Kidney capillary endothelial cell (primary cell): Measurements from ENCODE around the gene A1CF.

Experiments used
- DNase-seq: peaks from one replicate; pipeline ENCODE4 v3.0.0-alpha.2; 2018; ENCODE audit warnings: low spot score

The A1CF gene

GRCh38 chr10:50862719-50863118 is 22.7 kb downstream of the A1CF start:
- no peak for DNase-seq

- no peak for DNase-seq
Observed at GRCh38 chr10:50861370-50861769, 24.1 kb downstream of the A1CF start.

- DNase-seq: no peak
Observed at GRCh38 chr10:50857579-50857978, 27.8 kb downstream of the A1CF start.

- no peak for DNase-seq
Observed at GRCh38 chr10:50855461-50855860, 30.0 kb downstream of the A1CF start.

GRCh38 chr10:50855015-50855414 is 30.4 kb downstream of the A1CF start:
- DNase-seq: no peak

GRCh38 chr10:50853557-50853956 is 31.9 kb downstream of the A1CF start:
- DNase-seq: no peak

- no peak for DNase-seq
Observed at GRCh38 chr10:50851884-50852671, 33.3 kb downstream of the A1CF start.

- DNase-seq: no peak
Observed at GRCh38 chr10:50850578-50851230, 34.7 kb downstream of the A1CF start.

- no peak for DNase-seq
Observed at GRCh38 chr10:50846753-50847152, 38.7 kb downstream of the A1CF start.

- DNase-seq: no peak
Observed at GRCh38 chr10:50837095-50837494, 48.3 kb downstream of the A1CF start.

- DNase-seq: no peak
Observed at GRCh38 chr10:50832171-50832751, 53.2 kb downstream of the A1CF start.

GRCh38 chr10:50830066-50830465 is 55.4 kb downstream of the A1CF start:
- no peak for DNase-seq

GRCh38 chr10:50824782-50825181 is 60.6 kb downstream of the A1CF start:
- DNase-seq: no peak

- no peak for DNase-seq
Observed at GRCh38 chr10:50823789-50824188, 61.6 kb downstream of the A1CF start.

- DNase-seq: no peak
Observed at GRCh38 chr10:50809596-50809995, 75.8 kb downstream of the A1CF start.

- no peak for DNase-seq
Observed at GRCh38 chr10:50807851-50808776, 77.3 kb downstream of the A1CF start.

GRCh38 chr10:50805981-50806622 is 79.3 kb downstream of the A1CF start:
- no peak for DNase-seq

GRCh38 chr10:50799595-50799994 is 85.8 kb downstream of the A1CF start:
- DNase-seq: no peak

- DNase-seq: no peak
Observed at GRCh38 chr10:50798297-50798696, 87.1 kb downstream of the A1CF start.

- DNase-seq: no peak
Observed at GRCh38 chr10:50796693-50797092, 88.7 kb downstream of the A1CF start.

GRCh38 chr10:50794490-50794889 is 90.9 kb downstream of the A1CF start:
- DNase-seq: no peak
